GM23338 (cell line): ENCODE results near the gene ADORA3. TPM values are rescaled to one million over a fixed set of nuclear protein-coding genes. Genes with fewer than 3 reads are reported as not detected.

ENCODE experiments used
- ATAC-seq: fragments of 200-7000 bp; cut with Tn5 transposase; 3 replicates; pipeline ENCODE4 v1.9.1; 2020
- DNase-seq: peaks from one replicate; pipeline ENCODE4 v3.0.0-alpha.2; 2015; ENCODE audit warnings: low spot score
- H2AFZ ChIP-seq: fragments of 200-600 bp; sonication (generic); 2 replicates; pipeline ENCODE4 v1.8.0; 2016; ENCODE audit warnings: antibody characterized with exemption, mild to moderate bottlenecking, moderate library complexity
- H3F3A ChIP-seq: fragments of 200-600 bp; sonication (generic); replicated peaks from 2 replicates; pipeline ENCODE4 v1.8.0; 2017; ENCODE audit warnings: antibody characterized with exemption, mixed run types, low read depth
- H3K27ac ChIP-seq: fragments of 200-600 bp; sonication (generic); 2 replicates; pipeline ENCODE4 v1.6.1; 2016; ENCODE audit warnings: low read depth
- H3K27me3 ChIP-seq: fragments of 200-600 bp; sonication (generic); 2 replicates; pipeline ENCODE4 v1.8.0; 2016; ENCODE audit warnings: mild to moderate bottlenecking, mixed run types, moderate library complexity; ENCODE audit not compliant: insufficient read depth
- H3K36me3 ChIP-seq: fragments of 200-600 bp; sonication (generic); 2 replicates; pipeline ENCODE4 v1.8.0; 2016; ENCODE audit warnings: mild to moderate bottlenecking; ENCODE audit not compliant: insufficient read depth
- H3K4me1 ChIP-seq: fragments of 200-600 bp; sonication (generic); 2 replicates; pipeline ENCODE4 v1.8.0; 2016; ENCODE audit warnings: mild to moderate bottlenecking, moderate library complexity; ENCODE audit not compliant: insufficient read depth
- H3K4me2 ChIP-seq: fragments of 200-600 bp; sonication (generic); 2 replicates; pipeline ENCODE4 v1.7.1; 2017; ENCODE audit warnings: mixed run types
- H3K4me3 ChIP-seq: fragments of 200-600 bp; sonication (generic); 2 replicates; pipeline ENCODE4 v1.6.1; 2016; ENCODE audit warnings: mixed run types
- H3K79me2 ChIP-seq: fragments of 200-600 bp; sonication (generic); replicated peaks from 2 replicates; pipeline ENCODE4 v1.8.0; 2017; ENCODE audit warnings: mild to moderate bottlenecking; ENCODE audit not compliant: insufficient read depth
- H3K9me2 ChIP-seq: fragments of 200-600 bp; sonication (generic); 2 replicates; pipeline ENCODE4 v1.8.0; 2017; ENCODE audit not compliant: insufficient read depth
- H4K20me1 ChIP-seq: fragments of 200-600 bp; sonication (generic); replicated peaks from 2 replicates; pipeline ENCODE4 v1.8.0; 2017; ENCODE audit warnings: mild to moderate bottlenecking; ENCODE audit not compliant: insufficient read depth
- H3K27ac Mint-ChIP-seq: 2 replicates; pipeline ENCODE4 v1.8.0; 2020; ENCODE audit warnings: inconsistent platforms, mild to moderate bottlenecking, moderate library complexity, mixed read lengths
- H3K27me3 Mint-ChIP-seq: 3 replicates; pipeline ENCODE4 v1.8.0; 2022; ENCODE audit warnings: low read depth, mild to moderate bottlenecking, moderate library complexity, mixed read lengths, inconsistent platforms; ENCODE audit not compliant: insufficient read depth, poor library complexity
- H3K36me3 Mint-ChIP-seq: 3 replicates; pipeline ENCODE4 v1.8.0; 2021; ENCODE audit warnings: low read depth, mild to moderate bottlenecking, inconsistent platforms, moderate library complexity, mixed read lengths
- H3K4me1 Mint-ChIP-seq: 3 replicates; pipeline ENCODE4 v1.8.0; 2020; ENCODE audit warnings: mild to moderate bottlenecking, inconsistent platforms, mixed read lengths
- H3K4me3 Mint-ChIP-seq: 3 replicates; pipeline ENCODE4 v1.8.0; 2021; ENCODE audit warnings: moderate library complexity, mild to moderate bottlenecking, inconsistent platforms, mixed read lengths
- H3K9me3 Mint-ChIP-seq: 3 replicates; pipeline ENCODE4 v1.8.0; 2020; ENCODE audit warnings: moderate library complexity, mild to moderate bottlenecking, inconsistent platforms, mixed read lengths
- CREB1 ChIP-seq: fragments of 250-450 bp; sonication (Bioruptor Pico); IDR thresholded peaks from 2 replicates; pipeline ENCODE4 v1.5.0; 2020; ENCODE audit warnings: low read depth, mild to moderate bottlenecking, moderate library complexity
- CTCF ChIP-seq, 2 experiments: fragments of 200-600 bp in 1 of 2; sonication (generic) in 1 of 2; conservative IDR thresholded peaks; 2 replicates each; pipeline versions ENCODE4 v1.5.1 to v1.6.1; 2016 to 2017; ENCODE audit warnings: antibody characterized with exemption in 2 of 2, low read depth in 2 of 2, mild to moderate bottlenecking in 2 of 2, moderate library complexity in 1 of 2
- ETS1 ChIP-seq: IDR thresholded peaks from 2 replicates; pipeline ENCODE4 v1.6.1; 2016; ENCODE audit warnings: antibody characterized with exemption
- EZH2 ChIP-seq: fragments of 200-600 bp; sonication (generic); IDR thresholded peaks from one replicate; pipeline ENCODE4 v1.8.0; 2017; ENCODE audit warnings: antibody characterized with exemption, mild to moderate bottlenecking, low read depth; ENCODE audit not compliant: unreplicated experiment
- JUNB ChIP-seq: IDR thresholded peaks from one replicate; pipeline ENCODE4 v1.6.1; 2016; ENCODE audit warnings: antibody characterized with exemption; ENCODE audit not compliant: unreplicated experiment
- NANOG ChIP-seq: IDR thresholded peaks from 2 replicates; pipeline ENCODE4 v1.6.1; 2016; ENCODE audit warnings: antibody characterized with exemption, borderline replicate concordance
- POLR2AphosphoS5 ChIP-seq: IDR thresholded peaks from 2 replicates; pipeline ENCODE4 v1.6.1; 2016; ENCODE audit warnings: antibody characterized with exemption, low read depth
- REST ChIP-seq: IDR thresholded peaks from one replicate; pipeline ENCODE4 v1.6.1; 2018; ENCODE audit warnings: antibody characterized with exemption; ENCODE audit not compliant: unreplicated experiment
- STAT1 ChIP-seq: IDR thresholded peaks from one replicate; pipeline ENCODE4 v1.6.1; 2016; ENCODE audit warnings: antibody characterized with exemption; ENCODE audit not compliant: unreplicated experiment
- ZNF114 ChIP-seq: fragments of 250-450 bp; sonication (Bioruptor Pico); IDR thresholded peaks from 2 replicates; pipeline ENCODE4 v1.5.0; 2020; ENCODE audit warnings: mild to moderate bottlenecking, moderate library complexity
- ZNF331 ChIP-seq: fragments of 250-450 bp; sonication (Bioruptor Pico); IDR thresholded peaks from 2 replicates; pipeline ENCODE4 v1.5.0; 2020; ENCODE audit warnings: low read depth, mild to moderate bottlenecking, moderate library complexity
- ZNF462 ChIP-seq: fragments of 250-450 bp; sonication (Bioruptor Pico); IDR thresholded peaks from 2 replicates; pipeline ENCODE4 v1.5.0; 2020; ENCODE audit warnings: mild to moderate bottlenecking, moderate library complexity
- polyA plus RNA-seq: library from polyadenylated mRNA; unstranded; fragments of >200 nt; fragmentation: Nextera tagmentation; extraction: Ambion mirVana; gene quantifications from 2 replicates; pipeline ENCODE4 v1.2.1, GENCODE V29; 2016
- total RNA-seq: library from RNA; depleted of rRNA; stranded (reverse); fragments of >200 nt; shearing (Covaris generic); gene quantifications from 2 replicates; pipeline ENCODE4 v1.2.3, GENCODE V29; 2014

Gene ADORA3
- total and polyA plus RNA-seq, 2 experiments from 2014 or later, result not detected

- no peak for TF ChIP-seq ZNF462 (CRISPR knock-in tag)
- no peak for TF ChIP-seq ETS1
- no peak for TF ChIP-seq ZNF331
- no peak for TF ChIP-seq STAT1
- no peak for TF ChIP-seq ZNF114 (CRISPR knock-in tag)
- TF ChIP-seq JUNB, result no peak
Measured at GRCh38 chr1:111497592-111497991, 5.8 kb downstream of the ADORA3 start (continued).

GRCh38 chr1:111496398-111496797 lies 7.0 kb downstream of the ADORA3 start:
- TF ChIP-seq STAT1, result no peak
- no peak for TF ChIP-seq CREB1
- TF ChIP-seq JUNB, result no peak
- TF ChIP-seq NANOG, result no peak
- TF ChIP-seq EZH2, result no peak
- no peak for TF ChIP-seq ETS1
- no peak for TF ChIP-seq REST
- no peak for TF ChIP-seq CTCF (conservative IDR thresholded peaks at IDR 0.05; ENCODE audit: low read depth in 2 of 2)
- TF ChIP-seq POLR2AphosphoS5, result no peak
- H3K27me3 Mint-ChIP-seq, result no peaks in the 10 kb centered on the region

More at GRCh38 chr1:111496398-111496797, 7.0 kb downstream of the ADORA3 start:
- H3K27ac Mint-ChIP-seq, result no peak overlapping the region
- no peak overlapping the region for H3K4me3 ChIP-seq
- H4K20me1 ChIP-seq, result no peaks in the 10 kb centered on the region
- DNase-seq (no peak), ATAC-seq (no peak)
- no peak overlapping the region for H2AFZ ChIP-seq
- peaks cover 5% of the 10 kb centered on the region; the same call in 2 of the 3 replicates for H3K4me1 Mint-ChIP-seq
- H3K9me3 Mint-ChIP-seq, result peaks cover 3% of the 10 kb centered on the region; the same call in 2 of the 3 replicates
- no peaks in the 10 kb centered on the region for H3K79me2 ChIP-seq
- no peaks in the 10 kb centered on the region for H3K4me1 ChIP-seq
- no peaks in the 10 kb centered on the region for H3K27me3 ChIP-seq
- no peaks in the 10 kb centered on the region for H3F3A ChIP-seq
- no peak overlapping the region for H3K27ac ChIP-seq
- no peaks in the 10 kb centered on the region for H3K36me3 Mint-ChIP-seq
- H3K4me3 Mint-ChIP-seq, result no peak overlapping the region
- no peak overlapping the region for H3K4me2 ChIP-seq
- H3K9me2 ChIP-seq, result peaks cover 5% of the 10 kb centered on the region; the same call in 1 of the 2 replicates
- no peaks in the 10 kb centered on the region for H3K36me3 ChIP-seq
